ENCODE data around the gene CREB5. TPM values are rescaled to one million over a fixed set of nuclear protein-coding genes. Genes with fewer than 3 reads are reported as not detected.

CREB5 gene
- total and polyA plus RNA-seq, 2 of the 8 experiments (the other 6 are each of a cell fraction or from before 2014, with no cell fraction given) = 2.4 to 2.7 TPM

DNA sequence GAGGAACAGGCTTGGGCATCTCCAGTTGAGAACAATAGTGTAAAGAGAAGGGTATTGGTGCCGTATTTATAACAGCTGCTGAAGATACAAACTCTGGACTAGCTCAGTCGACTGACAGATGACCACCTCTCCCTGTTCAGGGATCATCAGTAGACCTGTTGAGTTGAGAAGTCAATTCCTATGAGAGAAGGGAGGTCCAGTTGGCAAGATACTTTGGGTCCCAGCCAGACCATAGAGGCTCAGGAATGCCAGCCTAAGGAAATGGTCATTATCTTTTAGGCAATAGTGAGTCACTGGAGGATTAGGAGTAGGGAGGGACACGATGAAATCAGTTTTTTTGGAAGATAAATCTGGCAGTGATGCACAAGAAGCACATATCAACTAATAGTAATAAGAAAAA, 342.9 kb downstream of the CREB5 start:
- H3K27me3 ChIP-seq (replicated peaks in 1 of 4; ENCODE audit: control insufficient read depth in 3 of 4, extremely low read depth in 1 of 4, insufficient read depth in 3 of 4, low read length in 3 of 4) = no peaks in the 10 kb centered on the region
- no peak overlapping the region for H3K9ac ChIP-seq (replicated peaks in 1 of 4; ENCODE audit: extremely low read depth in 1 of 4, low read depth in 3 of 4, low read length in 3 of 4)
- no peak overlapping the region for H3K56ac ChIP-seq (replicated peaks; ENCODE audit: insufficient read length, low read depth, low read length)
- H3K79me2 ChIP-seq (ENCODE audit: control insufficient read depth in 1 of 2, insufficient read depth in 2 of 2, low read length in 2 of 2) = no peaks in the 10 kb centered on the region
- no peaks in the 10 kb centered on the region for H3K9me3 ChIP-seq (ENCODE audit: insufficient read depth in 2 of 2, low read depth in 1 of 2, low read length in 1 of 2)
- H3K27ac ChIP-seq (ENCODE audit: low read depth, low read length) = no peak overlapping the region
- H2BK12ac ChIP-seq (ENCODE audit: low read depth, low read length) = no peak overlapping the region
- 0 out of 7 replicates have a peak, but pooled peaks cover 0 to 3% (median 0%) of the 10 kb centered on the region in 4 experiments for H3K4me1 ChIP-seq (replicated peaks in 1 of 4; ENCODE audit: control insufficient read depth in 3 of 4, insufficient read depth in 4 of 4, low read length in 3 of 4)
- no peak overlapping the region for H2BK20ac ChIP-seq (ENCODE audit: low read length)
- no peak overlapping the region for H2BK5ac ChIP-seq (ENCODE audit: low read depth, low read length)
- no peaks in the 10 kb centered on the region for H3K23me2 ChIP-seq (ENCODE audit: low read depth, low read length)
- no peak overlapping the region for H3K23ac ChIP-seq (ENCODE audit: insufficient read length)
- H3K4ac ChIP-seq (replicated peaks; ENCODE audit: insufficient read length, low read depth, low read length) = no peak overlapping the region
- H3K4me3 ChIP-seq (ENCODE audit: extremely low read depth in 1 of 4, insufficient read depth in 2 of 4, low read depth in 3 of 4, low read length in 4 of 4) = no peak overlapping the region
- no peak overlapping the region for H4K8ac ChIP-seq (ENCODE audit: extremely low read depth, insufficient read depth, low read length)
- H2AK5ac ChIP-seq (ENCODE audit: low read depth, low read length) = no peak overlapping the region
- DNase-seq (ENCODE audit: low read depth in 1 of 2, low spot score in 2 of 2) = no peak
- no peaks in the 10 kb centered on the region for H3K36me3 ChIP-seq (ENCODE audit: control insufficient read depth in 2 of 4, insufficient read depth in 4 of 4, low read length in 3 of 4)
- no peak overlapping the region for H2BK15ac ChIP-seq (ENCODE audit: low read length)
- no peak for FAIRE-seq
- H4K91ac ChIP-seq (replicated peaks; ENCODE audit: insufficient read length, low read length) = no peak overlapping the region
- H4K20me1 ChIP-seq (replicated peaks in 1 of 2; ENCODE audit: control insufficient read depth in 1 of 2, insufficient read depth in 2 of 2, low read length in 2 of 2) = no peaks in the 10 kb centered on the region
- no peak overlapping the region for H2BK120ac ChIP-seq (replicated peaks; ENCODE audit: low read depth, low read length)
- no peak overlapping the region for H3K14ac ChIP-seq (ENCODE audit: insufficient read length)
- H3K4me2 ChIP-seq (ENCODE audit: insufficient read depth in 1 of 2, low read depth in 2 of 2, low read length in 2 of 2) = no peak overlapping the region
- TF ChIP-seq JUN (IDR thresholded peaks at IDR 0.05; ENCODE audit: low read depth, low read length) (no peak), TCF12 (IDR thresholded peaks at IDR 0.05; ENCODE audit: low read depth, low read length) (no peak), EZH2 (IDR thresholded peaks at IDR 0.05; ENCODE audit: low read depth, low read length, severe bottlenecking) (no peak), NANOG (IDR thresholded peaks at IDR 0.05; ENCODE audit: insufficient read depth, low read depth, low read length, poor library complexity, severe bottlenecking) (no peak), CBX5 (IDR thresholded peaks at IDR 0.05; ENCODE audit: low read depth, low read length) (no peak), SAP30 (IDR thresholded peaks at IDR 0.05; ENCODE audit: insufficient read depth, insufficient replicate concordance, low read length) (no peak), JUND (IDR thresholded peaks at IDR 0.05; ENCODE audit: low read length) (no peak), YY1 (IDR thresholded peaks at IDR 0.05; ENCODE audit: low read depth, low read length) (no peak), CBX8 (IDR thresholded peaks at IDR 0.05; ENCODE audit: borderline replicate concordance, low read depth, low read length) (no peak), SUZ12 (IDR thresholded peaks at IDR 0.05; ENCODE audit: low read length) (no peak), SP2 (IDR thresholded peaks at IDR 0.05; ENCODE audit: low read length) (no peak)
- TF ChIP-seq, protein P1, sequence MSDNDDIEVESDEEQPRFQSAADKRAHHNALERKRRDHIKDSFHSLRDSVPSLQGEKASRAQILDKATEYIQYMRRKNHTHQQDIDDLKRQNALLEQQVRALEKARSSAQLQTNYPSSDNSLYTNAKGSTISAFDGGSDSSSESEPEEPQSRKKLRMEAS (IDR thresholded peaks at IDR 0.05) = no peak
- CTCF ChIA-PET (ENCODE audit: partially characterized antibody) = no interaction called here
- POLR2A ChIA-PET (ENCODE audit: partially characterized antibody) = no interaction called here
- no peaks in the 10 kb centered on the region for H3K79me1 ChIP-seq (ENCODE audit: low read depth, low read length)
- no peak overlapping the region for H2AFZ ChIP-seq (ENCODE audit: low read length)
- 97% methylated on average over 3 of the region's 3 CpGs; no CpG with 5 or more reads in 1 of the 2 experiments for WGBS, 2 experiments (ENCODE audit: extremely low coverage in 1 of 2, insufficient coverage in 1 of 2, insufficient read length in 1 of 2, insufficient replicate concordance in 2 of 2, low coverage in 1 of 2, low lambda C conversion rate in 2 of 2, missing lambda C conversion rate in 1 of 2)
- no peak overlapping the region for H3K18ac ChIP-seq (ENCODE audit: extremely low read depth, low read length)
- H4K5ac ChIP-seq (ENCODE audit: insufficient read length, low read depth, low read length) = no peak overlapping the region
